Measurements from ENCODE around the gene CPED1. TPM values are rescaled to one million over a fixed set of nuclear protein-coding genes. Genes with fewer than 3 reads are reported as not detected.
"Not testable (repeated sequence)": the region's sequence is repeated elsewhere in the genome, so short reads cannot be mapped to it uniquely, and the experiment has no call there.

The CPED1 gene
- total RNA-seq, 2 experiments from 2014 or later, result not detected

DNA sequence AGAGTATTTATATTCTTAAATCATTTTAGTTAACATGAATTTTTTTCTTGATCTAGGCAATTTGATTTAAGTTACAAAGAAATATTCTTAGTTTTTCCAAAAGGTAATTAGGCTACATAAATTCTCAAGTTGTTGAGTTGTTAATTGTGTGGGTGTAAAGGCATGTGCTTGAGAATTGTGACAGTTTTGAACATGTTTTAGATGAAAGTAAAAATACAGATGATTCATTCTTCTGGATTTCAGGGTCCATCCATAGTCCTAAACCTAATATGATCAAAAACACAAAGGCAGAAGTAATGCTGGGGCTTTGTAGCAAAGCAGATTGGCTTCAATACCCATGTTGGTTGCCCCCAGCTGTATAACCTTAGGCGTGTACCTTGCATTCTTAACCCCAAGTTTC lies 127.9 kb downstream of the CPED1 start:
- Histone ChIP-seq H3K9me3 (ENCODE audit: low read length) (no peaks in the 10 kb centered on the region), H3K4me3 (ENCODE audit: low read depth, low read length, poor library complexity, severe bottlenecking) (no peak overlapping the region), H3K27ac (ENCODE audit: low read depth, low read length, poor library complexity, severe bottlenecking) (no peak overlapping the region), H3K36me3 (ENCODE audit: insufficient read depth, low read length) (no peaks in the 10 kb centered on the region), H3K4me2 (ENCODE audit: low read length) (no peak overlapping the region), H3K79me2 (ENCODE audit: insufficient read depth, low read depth, low read length) (no peaks in the 10 kb centered on the region), H3K4me1 (ENCODE audit: insufficient read depth, low read length, poor library complexity, severe bottlenecking) (no peaks in the 10 kb centered on the region), H2AFZ (ENCODE audit: low read length) (no peak overlapping the region), H4K20me1 (ENCODE audit: insufficient read depth, low read length) (no peaks in the 10 kb centered on the region), H3K9me2 (ENCODE audit: insufficient read depth, low read length) (no peaks in the 10 kb centered on the region; the same call in 1 of the 2 replicates)
- no peak for DNase-seq (ENCODE audit: low spot score)
- POLR2A ChIA-PET, result no interaction called here
- CTCF ChIA-PET (ENCODE audit: unreplicated experiment), result no interaction called here
- intact Hi-C loops (cut with micrococcal nuclease; ENCODE audit: unreplicated experiment), result no loop called here
- no peak for TF ChIP-seq EZH2phosphoT487 (IDR thresholded peaks at IDR 0.05; ENCODE audit: borderline replicate concordance, low read depth, low read length)
- TF ChIP-seq CTCF (conservative IDR thresholded peaks at IDR 0.05; ENCODE audit: low read length), result no peak
- BruUV-seq (replicated peaks), result no TSS peak

DNA sequence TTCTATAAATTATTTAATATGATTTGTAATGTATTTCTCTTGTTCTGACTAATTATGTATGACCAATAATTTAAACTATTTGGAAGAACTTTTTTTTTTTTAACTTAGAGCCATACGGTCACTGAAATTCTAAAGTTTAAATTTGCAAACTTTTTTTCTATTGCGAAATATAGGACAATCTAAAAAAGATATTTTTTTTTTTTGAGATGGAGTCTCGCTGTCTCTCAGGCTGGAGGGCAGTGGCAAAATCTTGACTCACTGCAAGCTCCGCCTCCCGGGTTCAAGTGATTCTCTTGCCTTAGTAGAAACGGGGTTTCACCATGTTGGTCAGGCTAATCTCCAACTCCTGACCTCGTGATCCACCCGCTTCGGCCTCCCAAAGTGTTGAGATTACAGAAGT lies 130.5 kb downstream of the CPED1 start:
- Histone ChIP-seq H2AFZ (ENCODE audit: low read length) (no peak overlapping the region), H3K27ac (ENCODE audit: low read depth, low read length, poor library complexity, severe bottlenecking) (no peak overlapping the region), H3K9me2 (ENCODE audit: insufficient read depth, low read length) (no peaks in the 10 kb centered on the region; the same call in 1 of the 2 replicates), H3K4me2 (ENCODE audit: low read length) (no peak overlapping the region), H3K79me2 (ENCODE audit: insufficient read depth, low read depth, low read length) (no peaks in the 10 kb centered on the region), H3K36me3 (ENCODE audit: insufficient read depth, low read length) (no peaks in the 10 kb centered on the region), H3K4me1 (ENCODE audit: insufficient read depth, low read length, poor library complexity, severe bottlenecking) (no peaks in the 10 kb centered on the region), H3K4me3 (ENCODE audit: low read depth, low read length, poor library complexity, severe bottlenecking) (no peak overlapping the region), H3K9me3 (ENCODE audit: low read length) (no peaks in the 10 kb centered on the region), H4K20me1 (ENCODE audit: insufficient read depth, low read length) (no peaks in the 10 kb centered on the region)
- ChIA-PET CTCF (ENCODE audit: unreplicated experiment) (no interaction called here), POLR2A (interaction anchor here (0.6 kb wide), 1 partner anchor 18 kb away, joined by 3 read pairs; no protein-coding TSS in a partner anchor)
- intact Hi-C loops (cut with micrococcal nuclease; ENCODE audit: unreplicated experiment), result no loop called here
- no peak for DNase-seq (ENCODE audit: low spot score)
- no TSS peak for BruUV-seq (replicated peaks)
- TF ChIP-seq CTCF (conservative IDR thresholded peaks at IDR 0.05; ENCODE audit: low read length) (no peak), EZH2phosphoT487 (IDR thresholded peaks at IDR 0.05; ENCODE audit: borderline replicate concordance, low read depth, low read length) (no peak)

DNA sequence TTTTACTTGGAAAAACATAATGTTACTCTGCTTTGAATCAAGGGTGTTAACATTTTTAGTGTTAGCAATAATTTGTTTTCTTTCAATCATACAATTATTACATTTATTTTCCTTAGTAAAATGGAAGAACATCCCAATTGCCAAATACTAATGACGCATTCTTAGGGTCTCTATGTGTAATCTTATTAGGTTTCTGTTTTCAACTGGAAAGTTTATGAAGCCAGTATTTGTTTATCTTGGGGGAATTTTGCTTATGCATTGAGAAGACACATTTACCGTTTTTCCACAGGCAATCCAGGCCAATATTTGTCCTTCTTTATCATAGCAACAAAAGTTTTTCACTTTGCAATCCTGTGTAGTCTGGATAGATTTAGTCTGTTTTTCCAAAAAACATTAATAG lies 134.5 kb downstream of the CPED1 start:
- Histone ChIP-seq H3K4me2 (ENCODE audit: low read length) (no peak overlapping the region), H3K4me3 (ENCODE audit: low read depth, low read length, poor library complexity, severe bottlenecking) (no peak overlapping the region), H3K9me3 (ENCODE audit: low read length) (no peaks in the 10 kb centered on the region), H3K27ac (ENCODE audit: low read depth, low read length, poor library complexity, severe bottlenecking) (no peak overlapping the region), H3K9me2 (ENCODE audit: insufficient read depth, low read length) (no peaks in the 10 kb centered on the region), H4K20me1 (ENCODE audit: insufficient read depth, low read length) (no peaks in the 10 kb centered on the region), H3K36me3 (ENCODE audit: insufficient read depth, low read length) (no peaks in the 10 kb centered on the region), H2AFZ (ENCODE audit: low read length) (no peak overlapping the region), H3K79me2 (ENCODE audit: insufficient read depth, low read depth, low read length) (no peaks in the 10 kb centered on the region), H3K4me1 (ENCODE audit: insufficient read depth, low read length, poor library complexity, severe bottlenecking) (no peaks in the 10 kb centered on the region)
- POLR2A ChIA-PET, result interaction anchor here (0.7 to 1.0 kb wide), 2 partner anchors 59 to 131 kb away, joined by 3 read pairs; no protein-coding TSS in a partner anchor
- CTCF ChIA-PET (ENCODE audit: unreplicated experiment), result no interaction called here
- no TSS peak for BruUV-seq (replicated peaks)
- intact Hi-C loops (cut with micrococcal nuclease; ENCODE audit: unreplicated experiment), result loop anchor here (10.0 kb wide), 2 partner anchors 212 to 242 kb away; no protein-coding TSS in a partner anchor
- TF ChIP-seq CTCF (conservative IDR thresholded peaks at IDR 0.05; ENCODE audit: low read length) (no peak), EZH2phosphoT487 (IDR thresholded peaks at IDR 0.05; ENCODE audit: borderline replicate concordance, low read depth, low read length) (no peak)
- DNase-seq (ENCODE audit: low spot score), result no peak

DNA sequence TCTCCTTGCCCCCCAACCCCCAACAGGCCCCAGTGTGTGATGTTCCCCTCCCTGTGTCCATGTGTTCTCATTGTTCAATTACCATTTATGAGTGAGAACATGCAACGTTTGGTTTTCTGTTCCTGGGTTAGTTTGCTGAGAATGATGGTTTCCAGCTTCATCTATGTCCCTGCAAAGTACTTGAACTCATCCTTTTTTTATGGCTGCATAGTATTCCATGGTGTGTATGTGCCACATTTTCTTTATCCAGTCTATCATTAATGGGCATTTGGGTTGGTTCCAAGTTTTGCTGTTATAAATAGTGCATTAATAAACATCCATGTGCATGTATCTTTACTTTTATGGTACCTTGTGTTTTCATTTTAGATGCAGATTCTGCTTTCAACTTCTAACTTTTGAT lies 136.9 kb downstream of the CPED1 start:
- POLR2A ChIA-PET; H3K4me1 ChIP-seq (ENCODE audit: insufficient read depth, low read length, poor library complexity, severe bottlenecking); H3K9me2 ChIP-seq (ENCODE audit: insufficient read depth, low read length); H3K4me3 ChIP-seq (ENCODE audit: low read depth, low read length, poor library complexity, severe bottlenecking); H3K79me2 ChIP-seq (ENCODE audit: insufficient read depth, low read depth, low read length); H2AFZ ChIP-seq (ENCODE audit: low read length); BruUV-seq (replicated peaks); H3K9me3 ChIP-seq (ENCODE audit: low read length); H3K27ac ChIP-seq (ENCODE audit: low read depth, low read length, poor library complexity, severe bottlenecking); CTCF ChIA-PET (ENCODE audit: unreplicated experiment); H3K36me3 ChIP-seq (ENCODE audit: insufficient read depth, low read length); DNase-seq (ENCODE audit: low spot score); H4K20me1 ChIP-seq (ENCODE audit: insufficient read depth, low read length); H3K4me2 ChIP-seq (ENCODE audit: low read length): not testable (repeated sequence)
- intact Hi-C loops (cut with micrococcal nuclease; ENCODE audit: unreplicated experiment), result loop anchor here (5.0 to 10.0 kb wide), 3 partner anchors 209 to 422 kb away; no protein-coding TSS in a partner anchor

All from OCI-LY7 (cell line).